AG04450 (cell line): ENCODE measurements around the gene DHRS12. TPM values are rescaled to one million over a fixed set of nuclear protein-coding genes. Genes with fewer than 3 reads are reported as not detected.

Experiments
- CTCF ChIA-PET: fragments of 300-600, 350-600 bp; formaldehyde crosslinking; extraction: SDS; loops from one replicate; lab custom pipeline; 2022; ENCODE audit warnings: antibody characterized with exemption, inconsistent platforms; lab: Charles Lee
- POLR2A ChIA-PET: fragments of 350-600 bp; formaldehyde crosslinking; extraction: SDS; loops from one replicate; lab custom pipeline; 2021; ENCODE audit warnings: antibody characterized with exemption, inconsistent platforms; lab: Yijun Ruan, JAX
- DNase-seq: peaks from one replicate; pipeline ENCODE4 v3.0.0-alpha.2; 2011; ENCODE audit warnings: low read depth, low spot score
- H3K27ac ChIP-seq: one replicate; pipeline ENCODE4 v1.5.1; 2012; ENCODE audit warnings: low read depth, low read length, control low read depth
- H3K27me3 ChIP-seq: one replicate; pipeline ENCODE4 v1.6.0; 2012; ENCODE audit warnings: low read length; ENCODE audit not compliant: control insufficient read depth, insufficient read depth
- H3K4me3 ChIP-seq: 2 replicates; pipeline ENCODE4 v1.5.1; 2011; ENCODE audit warnings: mild to moderate bottlenecking, low read depth, low read length, control low read depth
- H3K9me3 ChIP-seq: 2 replicates; pipeline ENCODE4 v1.5.1; 2012; ENCODE audit warnings: low read length; ENCODE audit not compliant: control insufficient read depth, insufficient read depth
- polyA plus RNA-seq: library from polyadenylated mRNA; depleted of rRNA; stranded (reverse); fragments of >200 nt; gene quantifications from 2 replicates; pipeline ENCODE4 v1.2.3, GENCODE V29; 2011
- TF ChIP-seq, protein P1 (sequence below): IDR thresholded peaks from 2 replicates; pipeline ENCODE4 v1.5.1; 2011; ENCODE audit warnings: low read depth, low read length, control low read depth, inconsistent platforms

DHRS12 gene
- polyA plus RNA-seq, 1 experiment: 3.7 TPM

- no peak overlapping the region for H3K4me3 ChIP-seq
- H3K27me3 ChIP-seq: no peaks in the 10 kb centered on the region
- DNase-seq: peak; percentile 53
- H3K9me3 ChIP-seq: no peaks in the 10 kb centered on the region
- ChIA-PET POLR2A (interaction anchor here (0.6 to 2.6 kb wide), 3 partner anchors 29 to 276 kb away, joined by 3 to 10 read pairs (median 5); partner anchors contain the start of gene INTS6), CTCF (interaction anchor here (0.5 to 0.8 kb wide), 2 partner anchors 29 to 210 kb away, joined by 3 read pairs; no protein-coding TSS in a partner anchor)
- TF ChIP-seq, protein P1, sequence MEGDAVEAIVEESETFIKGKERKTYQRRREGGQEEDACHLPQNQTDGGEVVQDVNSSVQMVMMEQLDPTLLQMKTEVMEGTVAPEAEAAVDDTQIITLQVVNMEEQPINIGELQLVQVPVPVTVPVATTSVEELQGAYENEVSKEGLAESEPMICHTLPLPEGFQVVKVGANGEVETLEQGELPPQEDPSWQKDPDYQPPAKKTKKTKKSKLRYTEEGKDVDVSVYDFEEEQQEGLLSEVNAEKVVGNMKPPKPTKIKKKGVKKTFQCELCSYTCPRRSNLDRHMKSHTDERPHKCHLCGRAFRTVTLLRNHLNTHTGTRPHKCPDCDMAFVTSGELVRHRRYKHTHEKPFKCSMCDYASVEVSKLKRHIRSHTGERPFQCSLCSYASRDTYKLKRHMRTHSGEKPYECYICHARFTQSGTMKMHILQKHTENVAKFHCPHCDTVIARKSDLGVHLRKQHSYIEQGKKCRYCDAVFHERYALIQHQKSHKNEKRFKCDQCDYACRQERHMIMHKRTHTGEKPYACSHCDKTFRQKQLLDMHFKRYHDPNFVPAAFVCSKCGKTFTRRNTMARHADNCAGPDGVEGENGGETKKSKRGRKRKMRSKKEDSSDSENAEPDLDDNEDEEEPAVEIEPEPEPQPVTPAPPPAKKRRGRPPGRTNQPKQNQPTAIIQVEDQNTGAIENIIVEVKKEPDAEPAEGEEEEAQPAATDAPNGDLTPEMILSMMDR: no peak
- peak overlapping the region; percentile 76 for H3K27ac ChIP-seq
These were observed 75.0 kb downstream of the DHRS12 start for GRCh38 chr13:51728972-51729371.

GRCh38 chr13:51728275-51728673 is 75.7 kb downstream of the DHRS12 start:
- DNase-seq: no peak
- no peak overlapping the region for H3K27ac ChIP-seq
- TF ChIP-seq, protein P1: no peak
- ChIA-PET CTCF (no interaction called here), POLR2A (interaction anchor here (2.6 kb wide), 1 partner anchor 275 kb away, joined by 10 read pairs; the partner anchor contains the start of gene INTS6)
- no peaks in the 10 kb centered on the region for H3K27me3 ChIP-seq
- H3K4me3 ChIP-seq: no peak overlapping the region
- H3K9me3 ChIP-seq: no peaks in the 10 kb centered on the region

DNA sequence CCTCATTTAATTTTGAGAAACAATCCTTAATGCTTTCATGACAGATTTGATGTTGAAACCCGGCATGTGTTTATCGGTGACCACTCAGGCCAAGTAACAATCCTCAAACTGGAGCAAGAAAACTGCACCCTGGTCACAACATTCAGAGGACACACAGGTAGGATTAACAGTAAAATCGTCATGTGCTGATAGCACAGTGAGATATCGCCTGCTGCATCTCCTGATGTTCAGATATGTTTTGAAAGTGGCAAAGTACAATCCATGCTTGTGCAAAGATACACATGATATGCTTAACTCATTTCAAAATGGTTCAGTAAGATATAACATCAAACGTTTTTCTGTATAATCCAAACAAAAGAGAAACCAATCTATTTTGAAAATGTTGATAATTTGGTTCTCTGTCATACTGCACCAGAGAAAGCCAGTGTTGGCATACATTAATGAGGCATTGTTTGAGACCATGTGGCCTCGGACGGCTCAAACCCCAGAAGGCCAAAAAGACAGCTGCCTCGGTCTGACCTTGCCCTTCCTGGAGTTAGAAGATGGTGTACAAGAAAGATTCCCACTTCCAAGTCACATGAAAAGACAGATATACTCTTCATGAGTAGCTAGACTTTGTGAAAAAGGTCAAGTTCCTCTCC is 76.2 kb downstream of the DHRS12 start:
- TF ChIP-seq, protein P1: no peak
- H3K27me3 ChIP-seq: no peaks in the 10 kb centered on the region
- H3K27ac ChIP-seq: no peak overlapping the region
- DNase-seq: no peak
- no peak overlapping the region for H3K4me3 ChIP-seq
- ChIA-PET CTCF (no interaction called here), POLR2A (interaction anchor here (2.6 kb wide), 1 partner anchor 275 kb away, joined by 10 read pairs; the partner anchor contains the start of gene INTS6)
- H3K9me3 ChIP-seq: no peaks in the 10 kb centered on the region

DNA sequence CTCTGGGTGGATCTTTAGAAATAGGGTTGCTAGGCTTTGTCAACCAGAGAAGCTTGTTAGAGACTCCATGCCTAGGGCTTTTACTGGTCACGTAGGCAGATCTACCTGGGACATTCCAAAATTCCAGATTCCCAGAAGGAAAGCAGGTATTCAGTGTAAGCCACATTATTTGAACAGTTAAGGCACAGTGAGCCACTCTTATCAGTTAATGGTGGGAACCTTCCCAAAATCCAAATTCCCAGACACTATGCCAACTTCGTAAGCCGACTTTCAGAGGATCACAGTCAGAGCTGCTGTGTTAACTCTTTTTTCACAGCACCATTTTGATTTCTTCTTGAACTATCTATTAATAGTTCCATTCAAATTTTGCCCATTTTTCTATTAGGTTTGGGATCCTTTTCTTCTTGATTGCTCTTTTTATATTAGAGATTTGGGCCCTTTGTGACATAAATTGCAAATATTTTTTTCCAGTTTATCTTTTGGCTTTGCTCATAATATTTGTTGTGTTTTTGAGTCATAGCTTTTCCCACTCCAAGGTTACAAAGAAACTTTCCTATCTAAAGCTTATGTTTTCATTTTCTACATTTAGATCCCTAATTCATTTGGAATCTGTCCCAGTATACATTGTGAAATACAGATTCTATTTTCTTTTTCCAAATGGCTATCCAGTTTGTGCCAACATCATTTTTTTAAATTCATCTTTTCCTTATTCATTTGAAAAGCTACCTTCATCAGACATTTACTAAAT is 77.3 kb downstream of the DHRS12 start:
- no peaks in the 10 kb centered on the region for H3K9me3 ChIP-seq
- H3K27ac ChIP-seq: peak overlapping the region; percentile 42
- no peak overlapping the region for H3K4me3 ChIP-seq
- DNase-seq: peak; percentile 29
- TF ChIP-seq, protein P1: no peak
- CTCF ChIA-PET: interaction anchor here (0.6 to 1.3 kb wide), 3 partner anchors 94 to 292 kb away, joined by 3 to 4 read pairs (median 3); no protein-coding TSS in a partner anchor
- POLR2A ChIA-PET: interaction anchor here (0.7 kb wide), 2 partner anchors 77 to 273 kb away, joined by 3 read pairs; partner anchors contain the start of gene INTS6
- no peaks in the 10 kb centered on the region for H3K27me3 ChIP-seq
